GM18951 (cell line): ENCODE data around the gene BTBD19.

Experiments used
- POLR2A ChIP-seq: IDR thresholded peaks from 4 replicates; pipeline ENCODE4 v1.6.1; 2011; ENCODE audit warnings: mild to moderate bottlenecking; ENCODE audit not compliant: insufficient read length, insufficient read depth; ENCODE audit errors: extremely low read depth
- in situ Hi-C: fragments of 300-500 bp; cut with MboI; formaldehyde crosslinking; loops from one replicate; pipeline ENCODE4 v1.12.0; 2022; ENCODE audit warnings: low sequenced_read_pairs, mixed read lengths, inconsistent platforms; ENCODE audit not compliant: unreplicated experiment

Gene BTBD19

DNA sequence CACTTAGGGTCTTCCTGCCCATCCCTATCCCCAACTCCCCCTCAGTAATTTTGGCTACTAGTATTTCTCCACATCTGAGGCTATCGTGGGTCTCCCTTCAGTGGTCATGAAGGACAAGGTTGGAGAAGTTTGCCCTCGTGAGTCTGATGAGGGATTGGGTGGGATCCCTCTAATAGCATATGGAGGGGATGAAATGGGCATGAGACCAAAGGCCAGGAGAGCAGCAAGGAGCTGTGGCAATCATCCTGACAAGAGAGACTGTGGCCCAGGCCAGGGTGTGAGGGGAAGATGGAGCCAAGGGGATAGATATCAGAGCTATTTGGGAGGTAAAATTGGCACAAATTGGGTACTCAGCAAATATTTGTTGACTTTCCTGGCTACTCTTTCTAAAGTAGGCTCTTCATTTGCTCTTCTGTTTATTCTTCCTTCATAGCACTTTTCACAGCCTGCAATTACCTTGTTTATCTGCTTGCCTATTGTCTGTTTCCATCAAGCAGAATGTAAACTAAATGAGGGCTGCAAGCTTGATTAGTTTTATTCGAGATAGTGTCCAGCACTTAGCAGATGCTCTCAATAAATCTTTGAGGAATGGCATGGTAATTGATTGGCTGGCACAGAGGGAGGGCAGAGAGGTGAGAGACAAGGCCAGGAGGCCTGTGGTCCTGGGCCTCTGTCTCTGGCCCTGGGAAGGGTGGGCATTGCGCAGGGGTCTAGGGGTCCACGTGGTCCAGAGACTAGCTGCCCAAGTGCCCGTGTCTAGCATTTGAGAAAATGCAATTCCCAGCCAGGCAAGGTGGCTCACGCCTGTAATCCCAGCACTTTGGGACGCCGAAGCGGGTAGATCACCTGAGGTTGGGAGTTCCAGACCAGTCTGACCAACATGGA, 9.6 kb upstream of the BTBD19 start:
- TF ChIP-seq POLR2A = no peak
- in situ Hi-C loops = no loop called here

DNA sequence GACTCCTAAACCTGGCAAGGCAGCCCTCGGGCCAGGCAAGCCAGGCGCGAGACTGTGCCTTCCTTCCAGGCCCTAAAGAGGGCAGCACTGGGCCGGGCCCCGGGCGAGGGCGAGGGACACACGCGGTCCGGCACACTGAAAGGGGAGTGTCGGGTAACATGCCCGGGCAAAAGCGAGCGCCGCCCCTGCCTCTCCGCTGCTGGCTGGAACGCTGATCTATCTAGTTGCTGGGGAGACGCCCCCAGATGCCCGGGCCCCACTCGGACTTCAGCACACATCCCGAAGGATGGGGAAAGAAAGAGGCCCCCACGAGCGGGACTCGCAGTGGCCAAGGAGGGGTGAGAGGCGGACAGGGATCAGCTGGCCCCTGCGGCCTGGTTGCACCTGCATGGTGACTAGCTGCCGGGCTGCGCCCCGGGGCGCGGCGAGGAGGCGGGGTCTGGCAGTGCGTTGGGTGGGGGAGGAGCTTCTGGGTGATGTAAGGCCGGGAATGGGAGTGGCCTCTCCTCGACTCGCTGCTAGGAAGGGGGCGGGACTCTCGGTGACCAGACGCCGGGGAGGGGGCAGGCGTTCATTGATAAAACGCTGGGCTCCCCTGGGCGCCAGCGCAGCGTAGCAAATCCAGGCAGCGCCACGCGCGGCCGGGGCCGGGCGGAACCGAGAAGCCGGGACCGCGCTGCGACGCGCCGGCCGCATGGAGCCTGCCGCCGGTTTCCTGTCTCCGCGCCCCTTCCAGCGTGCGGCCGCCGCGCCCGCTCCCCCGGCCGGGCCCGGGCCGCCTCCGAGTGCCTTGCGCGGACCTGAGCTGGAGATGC, 8.3 kb upstream of the BTBD19 start, which contains the start of gene PLK3:
PLK3 (plus strand) TSS at position 608 of the 815 bp plus-strand sequence; CDS start at position 695, 87 bp downstream.
- in situ Hi-C loops = loop anchor here (25.0 kb wide), 1 partner anchor 687 kb away; the partner anchor contains the start of gene TESK2
- TF ChIP-seq POLR2A = peak; percentile 98

DNA sequence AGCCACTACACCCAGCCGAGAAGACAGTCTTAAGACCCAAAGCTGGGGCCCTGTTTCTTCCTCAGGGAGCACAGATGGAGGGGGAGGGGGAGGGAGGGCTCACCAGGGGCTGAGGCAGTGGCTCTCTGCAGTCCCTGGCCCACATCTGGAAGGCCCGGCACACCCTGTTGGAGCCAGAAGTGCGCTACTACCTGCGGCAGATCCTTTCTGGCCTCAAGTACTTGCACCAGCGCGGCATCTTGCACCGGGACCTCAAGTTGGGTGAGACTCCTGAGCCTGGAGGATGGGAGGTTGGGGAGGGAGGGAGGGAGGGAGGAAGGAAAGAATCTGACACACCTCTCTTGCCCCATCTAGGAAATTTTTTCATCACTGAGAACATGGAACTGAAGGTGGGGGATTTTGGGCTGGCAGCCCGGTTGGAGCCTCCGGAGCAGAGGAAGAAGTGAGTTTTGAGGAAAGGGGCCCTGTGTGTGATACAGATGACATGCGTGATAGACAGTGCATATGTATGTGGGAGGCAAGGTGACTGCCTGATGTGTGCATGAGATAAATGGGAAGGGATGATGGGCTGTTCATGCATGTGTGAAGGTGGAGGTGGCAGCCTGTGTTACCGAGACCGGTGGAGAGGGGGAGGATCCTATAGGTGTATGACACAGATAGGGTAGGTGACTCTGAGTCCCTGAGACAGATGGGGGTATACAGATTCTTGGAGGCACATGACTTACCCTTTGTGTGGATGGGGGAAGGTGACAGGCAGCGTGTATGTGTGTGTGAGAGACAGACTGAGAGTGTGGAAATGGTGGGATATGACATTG, 6.6 kb upstream of the BTBD19 start:
- TF ChIP-seq POLR2A = no peak
- in situ Hi-C loops = loop anchor here (25.0 kb wide), 1 partner anchor 686 kb away; the partner anchor contains the start of gene TESK2

DNA sequence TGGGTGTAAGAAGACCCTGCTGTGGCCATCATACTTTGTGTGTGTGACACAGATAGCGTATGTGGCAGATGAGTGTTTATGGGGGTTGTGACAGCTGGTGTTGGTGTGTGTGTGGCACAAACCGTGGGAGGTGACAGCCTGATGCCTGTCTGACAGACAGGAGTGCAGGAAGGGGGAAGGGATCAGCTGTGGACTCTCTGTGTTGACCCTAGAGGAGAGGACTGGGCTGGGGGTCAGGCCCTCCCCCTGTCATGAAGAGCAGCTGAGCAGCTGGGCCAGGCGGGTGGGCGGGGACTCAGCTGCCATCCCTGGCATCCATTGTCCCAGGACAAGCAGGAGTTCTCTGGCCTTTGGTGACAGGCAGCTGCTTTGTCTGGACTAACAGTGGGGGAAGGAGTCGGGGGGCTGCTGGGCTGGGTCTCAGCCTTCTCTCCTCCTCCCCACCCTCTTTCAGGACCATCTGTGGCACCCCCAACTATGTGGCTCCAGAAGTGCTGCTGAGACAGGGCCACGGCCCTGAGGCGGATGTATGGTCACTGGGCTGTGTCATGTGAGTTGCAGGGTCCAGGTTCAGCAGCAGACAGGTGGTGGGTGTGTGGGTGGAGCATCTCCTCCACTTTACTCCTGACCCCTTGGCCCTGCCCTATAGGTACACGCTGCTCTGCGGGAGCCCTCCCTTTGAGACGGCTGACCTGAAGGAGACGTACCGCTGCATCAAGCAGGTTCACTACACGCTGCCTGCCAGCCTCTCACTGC, 5.8 kb upstream of the BTBD19 start:
- TF ChIP-seq POLR2A = no peak
- in situ Hi-C loops = loop anchor here (25.0 kb wide), 1 partner anchor 685 kb away; the partner anchor contains the start of gene TESK2

DNA sequence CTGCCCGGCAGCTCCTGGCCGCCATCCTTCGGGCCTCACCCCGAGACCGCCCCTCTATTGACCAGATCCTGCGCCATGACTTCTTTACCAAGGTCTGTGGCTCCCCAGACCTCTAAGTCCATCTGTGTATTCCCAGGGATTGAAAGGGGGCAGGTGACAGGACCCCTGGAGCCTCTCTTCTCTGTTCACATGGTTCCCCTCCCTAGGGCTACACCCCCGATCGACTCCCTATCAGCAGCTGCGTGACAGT, 5.3 kb upstream of the BTBD19 start:
- in situ Hi-C loops = loop anchor here (25.0 kb wide), 1 partner anchor 684 kb away; the partner anchor contains the start of gene TESK2

DNA sequence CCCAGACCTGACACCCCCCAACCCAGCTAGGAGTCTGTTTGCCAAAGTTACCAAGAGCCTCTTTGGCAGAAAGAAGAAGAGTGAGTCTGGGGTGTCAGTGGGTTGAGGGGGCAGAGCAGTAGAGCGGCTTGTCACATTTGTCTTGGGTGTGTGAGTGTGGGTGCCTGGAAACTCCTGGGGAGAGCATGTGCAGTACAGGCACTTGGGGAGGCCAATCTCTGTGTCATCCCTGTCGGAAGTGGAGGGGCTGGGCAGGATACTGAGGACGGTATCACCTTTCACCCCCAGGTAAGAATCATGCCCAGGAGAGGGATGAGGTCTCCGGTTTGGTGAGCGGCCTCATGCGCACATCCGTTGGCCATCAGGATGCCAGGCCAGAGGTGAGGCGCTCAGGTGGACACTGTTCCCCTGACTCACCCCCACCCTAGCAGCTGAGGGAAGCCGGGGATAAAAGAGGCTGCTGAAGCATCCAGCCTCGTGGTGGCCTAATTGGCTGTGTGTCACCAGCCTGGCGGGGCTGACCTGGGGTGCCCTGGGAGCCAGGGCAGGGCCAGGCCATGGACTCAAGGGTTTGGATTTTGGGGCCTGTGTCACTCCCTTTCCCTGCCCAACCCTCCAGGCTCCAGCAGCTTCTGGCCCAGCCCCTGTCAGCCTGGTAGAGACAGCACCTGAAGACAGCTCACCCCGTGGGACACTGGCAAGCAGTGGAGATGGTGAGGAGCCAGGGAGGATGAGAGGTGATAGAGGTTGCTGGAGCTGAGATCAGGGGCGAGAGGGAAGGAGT, 4.8 kb upstream of the BTBD19 start:
- in situ Hi-C loops = loop anchor here (25.0 kb wide), 1 partner anchor 684 kb away; the partner anchor contains the start of gene TESK2
- no peak for TF ChIP-seq POLR2A

More for the DNA sequence above, 5.3 kb upstream of the BTBD19 start:
- TF ChIP-seq POLR2A = no peak

DNA sequence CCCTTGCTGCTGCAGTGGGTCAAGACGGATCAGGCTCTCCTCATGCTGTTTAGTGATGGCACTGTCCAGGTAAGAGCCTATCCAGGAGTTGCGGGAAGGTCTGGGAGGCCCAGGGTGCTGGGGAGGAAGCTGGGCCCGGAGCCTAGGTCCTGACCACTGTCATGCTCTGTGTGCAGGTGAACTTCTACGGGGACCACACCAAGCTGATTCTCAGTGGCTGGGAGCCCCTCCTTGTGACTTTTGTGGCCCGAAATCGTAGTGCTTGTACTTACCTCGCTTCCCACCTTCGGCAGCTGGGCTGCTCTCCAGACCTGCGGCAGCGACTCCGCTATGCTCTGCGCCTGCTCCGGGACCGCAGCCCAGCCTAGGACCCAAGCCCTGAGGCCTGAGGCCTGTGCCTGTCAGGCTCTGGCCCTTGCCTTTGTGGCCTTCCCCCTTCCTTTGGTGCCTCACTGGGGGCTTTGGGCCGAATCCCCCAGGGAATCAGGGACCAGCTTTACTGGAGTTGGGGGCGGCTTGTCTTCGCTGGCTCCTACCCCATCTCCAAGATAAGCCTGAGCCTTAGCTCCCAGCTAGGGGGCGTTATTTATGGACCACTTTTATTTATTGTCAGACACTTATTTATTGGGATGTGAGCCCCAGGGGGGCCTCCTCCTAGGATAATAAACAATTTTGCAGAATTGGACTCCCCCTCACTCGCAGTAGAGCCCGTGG, 2.9 kb upstream of the BTBD19 start:
- no peak for TF ChIP-seq POLR2A
- in situ Hi-C loops = loop anchor here (25.0 kb wide), 1 partner anchor 682 kb away; the partner anchor contains the start of gene TESK2

DNA sequence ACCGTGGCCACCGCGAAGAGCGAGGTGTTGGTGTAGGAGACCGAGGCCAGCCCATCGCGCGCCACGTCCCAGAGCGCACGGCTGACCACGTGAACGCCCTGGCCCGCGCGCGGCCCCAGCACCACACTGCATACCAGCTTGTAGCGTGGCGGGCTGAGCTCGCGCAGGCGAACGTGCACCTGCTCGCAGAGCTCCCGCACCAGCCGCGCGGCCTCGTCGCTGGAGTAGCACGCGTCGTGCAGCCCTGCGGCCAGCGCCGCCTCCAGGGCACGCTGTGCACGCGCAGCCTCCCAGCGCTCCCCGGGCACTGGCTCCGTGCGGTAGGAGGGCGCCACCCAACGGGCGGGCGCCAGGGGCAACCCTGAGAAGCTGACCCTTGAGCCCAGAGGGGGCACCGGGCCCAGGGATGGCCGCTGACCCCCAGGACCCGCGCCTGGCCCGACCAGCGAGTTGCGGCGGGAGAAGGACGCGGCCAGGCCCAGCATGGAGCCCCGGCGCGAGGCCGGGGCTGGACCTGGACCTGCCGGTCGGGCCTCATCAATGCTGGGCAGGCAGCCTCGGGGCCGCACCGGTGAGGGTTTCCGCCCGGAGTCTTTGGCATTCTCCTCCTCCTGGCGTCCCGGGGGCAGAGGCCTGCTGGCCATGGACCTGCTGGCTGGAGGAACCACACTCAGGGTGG, 2.2 kb upstream of the BTBD19 start:
- no peak for TF ChIP-seq POLR2A
- in situ Hi-C loops = loop anchor here (25.0 kb wide), 1 partner anchor 681 kb away; the partner anchor contains the start of gene TESK2

DNA sequence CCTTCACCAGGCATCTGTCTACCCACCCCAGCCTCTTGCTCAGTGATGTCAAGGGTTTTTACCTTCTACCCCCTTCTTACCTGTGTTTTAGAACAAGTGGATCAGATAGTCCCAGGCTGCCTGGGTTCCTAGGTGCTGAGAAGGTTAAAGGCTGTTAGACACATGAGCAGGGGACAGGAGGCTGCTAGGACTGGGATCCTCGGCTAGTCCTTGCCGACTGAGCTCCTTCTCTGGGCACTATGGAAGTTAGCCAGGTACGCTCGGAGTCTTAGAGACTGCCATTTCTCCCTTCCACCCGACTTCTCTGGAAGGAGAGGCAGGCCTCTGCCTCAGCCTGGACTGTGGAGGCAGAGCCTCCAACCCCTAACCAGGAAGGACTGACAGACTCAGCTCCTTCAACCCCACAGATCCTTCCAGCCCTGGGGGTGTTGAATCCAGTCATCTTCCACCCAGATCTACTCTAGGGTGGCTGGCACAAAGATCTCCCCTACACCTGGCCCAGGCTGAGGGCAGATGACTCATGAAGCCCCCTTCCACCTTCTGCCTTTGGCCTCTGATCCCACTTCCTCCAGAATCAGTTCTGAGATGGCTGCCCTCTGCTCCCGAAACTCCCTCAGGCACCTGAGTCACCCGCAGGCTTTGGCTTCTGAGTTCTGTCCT, 1.5 kb upstream of the BTBD19 start, which contains the start of gene DYNLT4:
DYNLT4 (minus strand) TSS at position 648 of the 660 bp plus-strand sequence. CDS start 683 bp downstream, outside the sequence.
- TF ChIP-seq POLR2A = no peak
- in situ Hi-C loops = loop anchor here (25.0 kb wide), 1 partner anchor 680 kb away; the partner anchor contains the start of gene TESK2
